Loucy (cell line): ENCODE data around the gene DHRSX.

Source experiments
- H2AFZ ChIP-seq: fragments of 200-600 bp; sonication (generic); 2 replicates; pipeline ENCODE4 v1.6.0; 2016; ENCODE audit warnings: antibody characterized with exemption, mild to moderate bottlenecking, low read length, moderate library complexity
- H3F3A ChIP-seq: fragments of 200-600 bp; 2 replicates; pipeline ENCODE4 v1.6.0; 2016; ENCODE audit warnings: antibody characterized with exemption, low read depth, mild to moderate bottlenecking
- H3K27me3 ChIP-seq: fragments of 200-600 bp; sonication (generic); 2 replicates; pipeline ENCODE4 v1.6.1; 2014; ENCODE audit warnings: low read length, mild to moderate bottlenecking; ENCODE audit not compliant: insufficient read depth, poor library complexity, severe bottlenecking
- H3K36me3 ChIP-seq: fragments of 200-600 bp; sonication (generic); 2 replicates; pipeline ENCODE4 v1.6.1; 2016; ENCODE audit warnings: low read length; ENCODE audit not compliant: insufficient read depth
- H3K4me1 ChIP-seq: fragments of 200-600 bp; sonication (generic); 2 replicates; pipeline ENCODE4 v1.5.1; 2014; ENCODE audit warnings: low read length, mild to moderate bottlenecking; ENCODE audit not compliant: insufficient read depth, poor library complexity, severe bottlenecking
- H3K4me2 ChIP-seq: fragments of 200-600 bp; sonication (generic); 2 replicates; pipeline ENCODE4 v1.6.0; 2014; ENCODE audit warnings: antibody characterized with exemption, low read length, low read depth, mild to moderate bottlenecking; ENCODE audit not compliant: poor library complexity, severe bottlenecking
- H3K4me3 ChIP-seq: fragments of 200-600 bp; sonication (generic); 2 replicates; pipeline ENCODE4 v1.5.1; 2014; ENCODE audit warnings: low read length, mild to moderate bottlenecking, mixed read lengths; ENCODE audit not compliant: poor library complexity, severe bottlenecking
- H3K79me2 ChIP-seq: fragments of 200-600 bp; sonication (generic); 2 replicates; pipeline ENCODE4 v1.6.1; 2014; ENCODE audit warnings: low read length; ENCODE audit not compliant: insufficient read depth
- H3K9ac ChIP-seq: fragments of 200-600 bp; sonication (generic); 2 replicates; pipeline ENCODE4 v1.6.0; 2014; ENCODE audit warnings: mild to moderate bottlenecking, low read depth, low read length, moderate library complexity; ENCODE audit not compliant: poor library complexity, severe bottlenecking
- H3K9me2 ChIP-seq: fragments of 200-600 bp; sonication (generic); replicated peaks from 2 replicates; pipeline ENCODE4 v1.6.1; 2016; ENCODE audit warnings: low read depth, low read length, mixed read lengths
- H3K9me3 ChIP-seq: fragments of 200-600 bp; sonication (generic); 2 replicates; pipeline ENCODE4 v1.6.1; 2014; ENCODE audit warnings: mild to moderate bottlenecking, antibody characterized with exemption, low read length, low read depth; ENCODE audit not compliant: insufficient read depth
- H4K20me1 ChIP-seq: fragments of 200-600 bp; sonication (generic); 2 replicates; pipeline ENCODE4 v1.6.0; 2014; ENCODE audit warnings: antibody characterized with exemption, low read length, mild to moderate bottlenecking; ENCODE audit not compliant: insufficient read depth, poor library complexity, severe bottlenecking
- EZH2phosphoT487 ChIP-seq: fragments of 200-600 bp; IDR thresholded peaks from 2 replicates; pipeline ENCODE4 v1.6.1; 2018; ENCODE audit warnings: antibody characterized with exemption, mild to moderate bottlenecking, moderate library complexity, borderline replicate concordance
- TF ChIP-seq, protein P1 (sequence below): fragments of 200-600 bp; sonication (generic); conservative IDR thresholded peaks from 2 replicates; pipeline ENCODE4 v1.5.1; 2014; ENCODE audit warnings: mild to moderate bottlenecking, antibody characterized with exemption, low read length

Gene DHRSX

DNA sequence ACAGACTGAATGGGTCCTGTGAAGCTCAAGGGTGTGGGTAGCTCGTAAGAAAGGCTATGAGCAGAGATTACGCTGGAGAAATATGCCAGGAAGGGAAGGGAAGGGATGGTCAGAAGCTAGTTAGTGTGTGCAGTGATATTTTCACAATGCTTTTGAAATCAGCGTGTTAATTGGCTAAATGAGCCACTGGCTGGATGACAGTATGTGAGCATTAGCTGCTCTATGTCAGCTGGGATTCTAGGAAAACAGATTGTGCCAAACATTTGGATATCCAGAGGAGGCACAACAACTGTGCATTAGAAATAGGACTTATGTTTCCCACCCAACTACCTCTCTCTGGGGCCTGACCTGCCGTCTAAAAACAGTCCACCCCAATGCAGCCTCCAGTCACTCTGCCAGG, 168.5 kb downstream of the DHRSX start:
- Histone ChIP-seq H3K4me1 (no peaks in the 10 kb centered on the region), H3K27me3 (no peaks in the 10 kb centered on the region), H3K9me3 (no peaks in the 10 kb centered on the region), H4K20me1 (no peaks in the 10 kb centered on the region), H3K4me3 (no peak overlapping the region), H3K9me2 (no peaks in the 10 kb centered on the region), H3K36me3 (no peaks in the 10 kb centered on the region), H3K9ac (no peak overlapping the region), H3F3A (no peaks in the 10 kb centered on the region), H3K4me2 (no peak overlapping the region), H3K79me2 (no peaks in the 10 kb centered on the region), H2AFZ (no peak overlapping the region)
- no peak for TF ChIP-seq EZH2phosphoT487

DNA sequence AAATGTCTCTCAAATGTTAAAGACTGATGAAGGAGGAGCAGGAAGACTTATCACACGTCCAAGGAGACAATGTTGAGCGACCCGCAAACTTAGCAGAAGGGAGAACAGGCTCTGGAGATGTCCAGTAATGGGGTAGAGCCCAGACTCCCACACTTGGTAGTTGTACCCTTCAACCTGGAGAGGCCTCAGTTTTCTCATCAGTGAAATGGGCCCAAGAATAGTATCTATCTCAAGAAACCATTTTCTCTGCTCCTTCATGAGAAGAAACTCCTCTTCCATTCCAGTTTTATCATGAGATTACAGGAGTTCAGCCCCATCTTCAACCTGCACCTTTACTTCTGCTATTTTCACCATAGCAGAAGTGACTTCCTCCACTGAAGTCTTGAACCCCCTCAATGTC, 169.9 kb downstream of the DHRSX start:
- no peaks in the 10 kb centered on the region for H3K36me3 ChIP-seq
- H3K9ac ChIP-seq: no peak overlapping the region
- no peak overlapping the region for H3K4me2 ChIP-seq
- no peak overlapping the region for H3K4me3 ChIP-seq
- H3K79me2 ChIP-seq: no peaks in the 10 kb centered on the region
- no peaks in the 10 kb centered on the region for H3K27me3 ChIP-seq
- TF ChIP-seq, protein P1, sequence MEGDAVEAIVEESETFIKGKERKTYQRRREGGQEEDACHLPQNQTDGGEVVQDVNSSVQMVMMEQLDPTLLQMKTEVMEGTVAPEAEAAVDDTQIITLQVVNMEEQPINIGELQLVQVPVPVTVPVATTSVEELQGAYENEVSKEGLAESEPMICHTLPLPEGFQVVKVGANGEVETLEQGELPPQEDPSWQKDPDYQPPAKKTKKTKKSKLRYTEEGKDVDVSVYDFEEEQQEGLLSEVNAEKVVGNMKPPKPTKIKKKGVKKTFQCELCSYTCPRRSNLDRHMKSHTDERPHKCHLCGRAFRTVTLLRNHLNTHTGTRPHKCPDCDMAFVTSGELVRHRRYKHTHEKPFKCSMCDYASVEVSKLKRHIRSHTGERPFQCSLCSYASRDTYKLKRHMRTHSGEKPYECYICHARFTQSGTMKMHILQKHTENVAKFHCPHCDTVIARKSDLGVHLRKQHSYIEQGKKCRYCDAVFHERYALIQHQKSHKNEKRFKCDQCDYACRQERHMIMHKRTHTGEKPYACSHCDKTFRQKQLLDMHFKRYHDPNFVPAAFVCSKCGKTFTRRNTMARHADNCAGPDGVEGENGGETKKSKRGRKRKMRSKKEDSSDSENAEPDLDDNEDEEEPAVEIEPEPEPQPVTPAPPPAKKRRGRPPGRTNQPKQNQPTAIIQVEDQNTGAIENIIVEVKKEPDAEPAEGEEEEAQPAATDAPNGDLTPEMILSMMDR: no peak
- TF ChIP-seq EZH2phosphoT487: no peak
- no peaks in the 10 kb centered on the region for H4K20me1 ChIP-seq
- H3K9me3 ChIP-seq: no peaks in the 10 kb centered on the region
- no peaks in the 10 kb centered on the region for H3K9me2 ChIP-seq
- H3K4me1 ChIP-seq: no peaks in the 10 kb centered on the region
- H2AFZ ChIP-seq: no peak overlapping the region
- H3F3A ChIP-seq: no peaks in the 10 kb centered on the region

DNA sequence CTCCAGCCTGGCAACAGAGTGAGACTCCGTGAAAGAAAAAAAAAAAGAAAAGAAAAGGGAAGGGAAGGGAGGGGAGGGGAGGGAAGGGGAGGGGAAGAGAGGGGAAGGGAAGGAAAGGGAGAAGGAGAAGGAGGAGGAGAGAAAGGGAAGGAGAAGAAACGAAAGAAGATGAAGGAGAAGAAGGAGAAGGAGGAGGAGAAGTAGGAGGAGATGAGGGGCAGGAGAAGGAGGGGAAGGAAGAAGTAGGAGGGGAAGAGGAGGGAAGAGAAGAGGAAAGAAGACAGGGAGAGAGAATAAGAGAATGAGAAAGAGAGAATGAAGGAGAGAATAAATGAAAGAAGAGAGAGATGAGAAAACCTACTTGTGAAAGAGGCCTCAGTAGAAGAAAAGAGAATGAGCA, 170.3 kb downstream of the DHRSX start:
- no peak for TF ChIP-seq EZH2phosphoT487
- TF ChIP-seq, protein P1: no peak
- no peaks in the 10 kb centered on the region for H3K36me3 ChIP-seq
- no peaks in the 10 kb centered on the region for H3K9me2 ChIP-seq
- H3F3A ChIP-seq: no peaks in the 10 kb centered on the region
- H3K79me2 ChIP-seq: no peaks in the 10 kb centered on the region
- H3K9me3 ChIP-seq: no peaks in the 10 kb centered on the region
- no peak overlapping the region for H3K9ac ChIP-seq
- H3K4me2 ChIP-seq: no peak overlapping the region
- H4K20me1 ChIP-seq: no peaks in the 10 kb centered on the region
- H3K27me3 ChIP-seq: no peaks in the 10 kb centered on the region
- no peak overlapping the region for H3K4me3 ChIP-seq
- no peak overlapping the region for H2AFZ ChIP-seq
- H3K4me1 ChIP-seq: no peaks in the 10 kb centered on the region

DNA sequence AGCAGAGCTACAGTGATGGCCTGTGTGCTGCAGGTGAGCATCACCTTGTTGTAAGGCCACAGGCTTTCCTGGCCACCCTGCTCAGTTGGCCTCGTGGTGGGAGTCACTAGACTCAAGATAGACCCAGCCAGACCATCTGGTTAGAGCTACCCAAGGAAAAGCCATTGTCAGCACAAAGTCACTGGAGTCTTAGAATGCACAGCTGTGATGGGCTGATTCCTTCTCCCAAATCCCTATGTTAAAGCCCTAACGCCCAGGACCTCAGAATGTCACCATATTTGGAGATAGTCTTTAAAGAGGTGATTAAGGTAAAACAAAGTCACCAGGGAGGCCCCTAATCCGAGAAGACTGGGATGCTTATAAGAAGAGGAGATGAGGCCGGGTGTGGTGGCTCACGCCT, 173.4 kb downstream of the DHRSX start:
- Histone ChIP-seq H3K9me3 (no peaks in the 10 kb centered on the region), H3K36me3 (no peaks in the 10 kb centered on the region), H3K27me3 (no peaks in the 10 kb centered on the region), H3K9ac (no peak overlapping the region), H3K79me2 (no peaks in the 10 kb centered on the region), H2AFZ (no peak overlapping the region), H3K4me2 (no peak overlapping the region), H3F3A (no peaks in the 10 kb centered on the region), H3K9me2 (no peaks in the 10 kb centered on the region), H4K20me1 (no peaks in the 10 kb centered on the region), H3K4me3 (no peak overlapping the region), H3K4me1 (no peaks in the 10 kb centered on the region)
- TF ChIP-seq EZH2phosphoT487: no peak
- TF ChIP-seq, protein P1: no peak
